Left lung (tissue), 10 donors: Measurements from ENCODE around the gene DIAPH2. TPM values are rescaled to one million over a fixed set of nuclear protein-coding genes. Genes with fewer than 3 reads are reported as not detected.
A peak's percentile ranks its signal among the peaks of the same experiment; 100 is the strongest.

Experiments
- ATAC-seq: fragments of 200-7000 bp; cut with Tn5 transposase; one replicate; pipeline ENCODE4 v1.9.1; 2020; ENCODE audit warnings: moderate library complexity
- DNase-seq, 4 donors: peaks; one replicate each; pipeline ENCODE4 v3.0.0-alpha.2; 2013 to 2020
- H3K27ac ChIP-seq, 2 donors: fragments of 200-600 bp; sonication (generic) in 1 of 2; one replicate each; pipeline versions ENCODE4 v1.5.0 to v1.8.0; 2020 to 2021
- H3K27me3 ChIP-seq, 2 donors: fragments of 200-600 bp; sonication (generic) in 1 of 2; one replicate each; pipeline versions ENCODE4 v1.5.0 to v1.8.0; 2020 to 2021
- H3K36me3 ChIP-seq, 2 donors: fragments of 200-600 bp; sonication (generic) in 1 of 2; one replicate each; pipeline versions ENCODE4 v1.5.0 to v1.8.0; 2020 to 2021
- H3K4me1 ChIP-seq, 2 donors: fragments of 200-600 bp; one replicate each; pipeline ENCODE4 v1.8.0; 2021
- H3K4me3 ChIP-seq, 2 donors: fragments of 200-600 bp; sonication (generic) in 1 of 2; one replicate each; pipeline versions ENCODE4 v1.5.0 to v1.8.0; 2020 to 2021; ENCODE audit warnings: mild to moderate bottlenecking in 1 of 2
- H3K9me3 ChIP-seq, 2 donors: fragments of 200-600 bp; sonication (generic) in 1 of 2; one replicate each; pipeline versions ENCODE4 v1.5.0 to v1.8.0; 2020 to 2021
- CTCF ChIP-seq, 2 donors: fragments of 200-600 bp; sonication (generic) in 1 of 2; IDR thresholded peaks; one replicate each; pipeline versions ENCODE4 v1.5.0 to v1.8.0; 2021; ENCODE audit warnings: antibody characterized with exemption in 2 of 2
- intact Hi-C, 2 donors: fragments of 100-400 bp; cut with DNase I; formaldehyde crosslinking; loops; one replicate each; pipeline versions ENCODE4 v1.11.2 to v1.14.2; 2022
- polyA plus RNA-seq, 6 donors: library from polyadenylated mRNA; unstranded; fragments of 120-200 nt; gene quantifications; one replicate each; pipeline ENCODE4 v1.2.1, GENCODE V29; 2013; ENCODE audit not compliant: insufficient read length in 6 of 6
- total RNA-seq, 2 donors: library from RNA; stranded (reverse); fragmentation: NEBNext Ultra II Directional; extraction: Animal tissue kit (Norgen Biotek cat#: 25700); gene quantifications; one replicate each; pipeline ENCODE4 v1.2.1, GENCODE V29; 2021
- donor health status: DM: no; HTN: yes; CAD: no.
- donor health status: DM: no; HTN: no; CAD: no.

The DIAPH2 gene
- total and polyA plus RNA-seq, 8 donors = 14.6 to 34.1 (median 16.4) TPM

DNA sequence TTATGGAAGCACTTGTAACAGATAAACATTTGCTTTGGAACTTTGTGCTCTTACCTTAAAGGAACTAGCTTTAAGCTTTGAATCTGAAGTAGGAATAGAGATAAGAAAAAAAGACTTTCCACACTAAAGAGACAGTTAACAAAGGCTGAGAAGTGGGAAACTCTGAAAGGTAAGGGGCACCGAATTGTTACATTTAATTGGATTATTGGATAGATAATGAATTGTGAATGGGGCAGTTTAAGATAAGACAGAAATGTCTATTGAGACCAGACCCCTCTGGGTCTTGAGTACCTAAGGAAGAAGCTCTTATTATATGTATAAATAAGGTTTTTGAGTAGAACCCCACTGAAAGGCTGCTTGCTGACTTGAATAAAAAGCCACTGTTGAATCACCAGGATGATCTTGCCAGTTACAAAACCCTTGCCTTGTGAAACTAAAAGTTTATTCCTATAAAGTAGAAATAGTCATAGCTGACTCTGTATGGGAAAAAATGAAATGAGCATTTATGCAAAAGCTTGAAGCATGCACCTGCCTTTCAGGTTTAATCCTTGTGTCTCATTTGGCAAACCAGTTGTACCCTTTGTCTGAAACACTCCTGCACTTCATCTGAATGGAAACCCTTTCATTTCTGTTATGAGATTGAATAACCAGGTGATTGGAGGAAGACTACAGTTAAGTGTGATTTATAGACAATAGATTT, 622.3 kb downstream of the DIAPH2 start:
- Histone ChIP-seq H3K4me1 (no peaks in the 10 kb centered on the region), H3K36me3 (no peaks in the 10 kb centered on the region), H3K9me3 (no peaks in the 10 kb centered on the region), H3K27ac (no peak overlapping the region), H3K4me3 (no peak overlapping the region), H3K27me3 (no peaks in the 10 kb centered on the region)
- DNase-seq = no peak
- intact Hi-C loops = no loop called here
- ATAC-seq = peak; percentile 47
- no peak for TF ChIP-seq CTCF (IDR thresholded peaks at IDR 0.05)

- no peaks in the 10 kb centered on the region for H3K27me3 ChIP-seq
- no peaks in the 10 kb centered on the region for H3K36me3 ChIP-seq
- no peak for TF ChIP-seq CTCF (IDR thresholded peaks at IDR 0.05)
- no peak overlapping the region for H3K27ac ChIP-seq
- DNase-seq (no peak), ATAC-seq (no peak)
- no peaks in the 10 kb centered on the region for H3K9me3 ChIP-seq
- intact Hi-C loops = no loop called here
- H3K4me3 ChIP-seq = no peak overlapping the region
- no peaks in the 10 kb centered on the region for H3K4me1 ChIP-seq
Observed at GRCh38 chrX:97308171-97308570, 623.5 kb downstream of the DIAPH2 start.

DNA sequence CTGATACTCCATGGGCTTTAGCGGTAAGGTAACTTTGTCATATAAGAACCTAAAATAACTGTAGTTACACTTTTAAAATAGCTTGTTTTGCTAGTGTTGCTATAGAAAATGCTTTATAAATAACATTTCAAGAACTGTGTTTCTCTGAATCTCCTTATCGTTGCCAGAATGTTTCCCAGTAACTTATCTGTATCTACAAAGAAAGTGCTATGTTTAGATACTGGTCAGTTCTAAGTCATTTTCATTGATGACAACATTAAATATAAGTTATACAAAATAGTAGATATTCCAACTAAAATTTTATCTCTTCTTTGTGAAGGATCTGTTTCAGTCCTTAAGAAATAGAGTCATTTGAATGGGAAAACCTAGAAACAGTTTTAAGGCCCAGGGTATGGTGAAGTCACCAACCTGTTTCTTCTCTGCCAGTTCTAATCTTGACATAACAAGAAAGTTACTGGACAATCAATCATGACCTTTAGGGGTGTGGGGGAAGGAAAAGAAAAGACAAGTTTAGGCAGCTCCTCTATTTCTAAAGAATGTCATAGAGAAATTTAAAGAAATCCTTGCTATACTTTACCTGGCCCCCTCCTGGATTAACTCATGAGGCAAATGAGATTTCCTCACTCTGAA, 625.0 kb downstream of the DIAPH2 start:
- H3K4me3 ChIP-seq = no peak overlapping the region
- no peaks in the 10 kb centered on the region for H3K9me3 ChIP-seq
- H3K4me1 ChIP-seq = no peaks in the 10 kb centered on the region
- no peaks in the 10 kb centered on the region for H3K27me3 ChIP-seq
- TF ChIP-seq CTCF (IDR thresholded peaks at IDR 0.05) = no peak
- intact Hi-C loops = no loop called here
- ATAC-seq (no peak), DNase-seq (no peak)
- H3K27ac ChIP-seq = no peak overlapping the region
- H3K36me3 ChIP-seq = no peaks in the 10 kb centered on the region

DNA sequence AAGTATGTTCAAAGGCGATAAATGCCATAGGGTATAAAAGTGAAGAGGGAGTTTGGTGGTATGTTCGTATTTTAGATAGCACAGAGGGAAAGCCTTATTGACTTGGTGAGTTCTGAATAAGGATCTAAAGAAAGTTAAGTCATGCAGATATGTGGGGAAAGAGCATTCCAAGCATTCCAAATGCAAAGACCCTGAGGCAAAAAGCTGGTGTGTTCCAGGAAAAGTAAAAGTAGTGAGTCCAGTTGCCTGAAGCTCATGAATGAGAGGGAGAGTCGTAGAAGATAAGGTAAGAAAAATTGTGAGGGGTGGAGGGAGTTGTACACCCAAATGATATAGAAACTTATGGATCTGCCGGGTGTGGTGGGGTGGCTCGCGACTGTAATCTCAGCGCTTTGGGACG, 625.7 kb downstream of the DIAPH2 start:
- no peak for ATAC-seq
- Histone ChIP-seq H3K9me3 (no peaks in the 10 kb centered on the region), H3K36me3 (no peaks in the 10 kb centered on the region), H3K27ac (no peak overlapping the region), H3K27me3 (no peaks in the 10 kb centered on the region), H3K4me1 (no peaks in the 10 kb centered on the region), H3K4me3 (no peak overlapping the region)
- no peak for TF ChIP-seq CTCF (IDR thresholded peaks at IDR 0.05)
- intact Hi-C loops = no loop called here
- no peak for DNase-seq

GRCh38 chrX:97311066-97311778, 626.6 kb downstream of the DIAPH2 start:
- Histone ChIP-seq H3K27me3 (no peaks in the 10 kb centered on the region), H3K9me3 (no peaks in the 10 kb centered on the region), H3K4me3 (no peak overlapping the region), H3K36me3 (no peaks in the 10 kb centered on the region), H3K27ac (no peak overlapping the region), H3K4me1 (no peaks in the 10 kb centered on the region)
- TF ChIP-seq CTCF (IDR thresholded peaks at IDR 0.05) = no peak
- no peak for ATAC-seq
- intact Hi-C loops = no loop called here
- DNase-seq = no peak
